HG03565 (cell line): Measurements from ENCODE around the gene RIN3.
"Not testable (repeated sequence)": the region's sequence is repeated elsewhere in the genome, so short reads cannot be mapped to it uniquely, and the experiment has no call there.

Source experiments
- ATAC-seq: cut with Tn5 transposase; IDR thresholded peaks from one replicate; pipeline ENCODE4 v1.9.1; 2021; ENCODE audit warnings: mild to moderate bottlenecking, moderate library complexity; ENCODE audit not compliant: unreplicated experiment

Gene RIN3

DNA sequence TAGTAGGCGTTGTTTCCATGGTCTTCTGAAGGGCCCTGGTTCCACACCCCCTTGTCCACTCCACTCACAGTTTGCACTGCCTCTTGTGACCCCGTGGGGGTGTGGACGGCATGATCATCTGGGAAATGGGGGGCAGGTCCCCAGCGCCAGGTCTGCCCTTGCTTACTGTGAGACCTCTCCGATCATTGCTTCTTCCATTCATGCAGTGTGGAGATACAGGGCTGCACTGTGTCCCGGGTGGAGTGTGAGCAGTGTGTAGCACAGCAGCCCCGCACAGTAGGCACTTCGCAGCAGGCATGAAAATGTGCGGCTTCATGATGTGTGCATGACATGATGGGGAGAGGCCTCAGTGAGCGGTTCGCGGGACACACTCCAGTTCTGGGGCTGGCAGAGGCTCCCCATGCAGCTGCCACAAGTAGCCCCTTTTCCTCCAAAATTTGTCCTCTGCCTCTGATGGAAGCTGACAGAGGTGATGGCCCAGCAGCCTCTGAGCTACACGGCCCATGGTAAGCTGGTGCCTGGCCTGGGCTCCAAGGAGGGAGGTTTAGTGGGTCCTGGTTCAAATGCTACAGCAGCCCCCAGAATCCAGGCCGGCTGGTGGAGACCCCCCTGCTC, 15.0 kb downstream of the RIN3 start:
- ATAC-seq, result no peak

DNA sequence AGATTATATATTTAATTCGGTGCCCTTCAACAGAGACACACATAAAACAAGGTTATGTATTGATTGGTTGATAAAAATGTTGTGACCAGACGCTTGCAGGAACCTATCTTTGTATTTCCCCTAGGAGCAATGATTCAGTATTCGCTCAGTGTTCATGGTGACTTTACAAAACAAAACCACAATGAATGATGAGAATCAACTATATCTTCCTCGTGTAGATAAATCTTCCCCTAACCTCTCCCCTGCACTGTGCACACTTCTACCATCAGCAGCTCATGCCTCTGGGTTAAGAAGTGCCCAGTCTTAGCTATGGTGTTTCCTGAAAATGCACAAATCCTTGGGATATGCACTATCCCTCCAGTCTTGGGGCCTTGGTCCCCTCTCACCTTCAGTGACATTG, 16.3 kb downstream of the RIN3 start:
- ATAC-seq, result no peak

DNA sequence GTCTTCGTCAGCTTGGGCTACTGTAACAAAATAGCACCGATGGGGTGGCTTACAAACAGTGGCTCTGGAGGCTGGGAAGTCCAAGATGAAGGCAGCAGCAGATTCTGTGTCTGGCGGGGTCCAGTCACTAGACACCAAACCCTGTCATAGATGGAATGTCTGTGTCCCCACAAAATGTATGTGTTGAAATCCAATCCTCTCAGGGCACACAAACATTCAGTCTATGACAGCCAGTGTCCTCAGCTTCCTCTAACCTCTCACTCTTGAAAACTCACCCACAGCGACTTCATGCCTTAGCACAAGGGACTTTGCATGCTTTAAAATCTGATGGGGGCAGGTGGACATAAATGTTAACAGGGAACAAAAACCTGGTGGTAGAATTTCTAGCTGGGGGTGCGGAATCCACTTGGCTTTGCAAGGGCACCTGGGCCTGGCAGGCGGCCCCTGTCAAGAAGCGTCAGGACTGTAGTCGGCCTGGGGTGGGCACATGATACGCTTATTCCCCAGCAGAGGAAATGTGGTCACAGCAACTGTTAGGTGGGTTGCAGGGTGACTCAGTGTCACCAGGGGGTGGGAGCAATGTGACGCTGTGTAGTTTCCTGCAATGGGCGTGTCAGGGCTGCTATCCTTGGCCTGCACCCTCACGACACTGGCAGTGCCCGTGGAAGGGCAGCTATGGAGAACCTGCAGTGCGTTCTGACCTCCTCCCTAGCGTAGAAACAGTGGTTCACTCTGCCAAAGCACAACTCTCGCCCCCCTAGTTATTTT, 17.7 kb downstream of the RIN3 start:
- no peak for ATAC-seq

DNA sequence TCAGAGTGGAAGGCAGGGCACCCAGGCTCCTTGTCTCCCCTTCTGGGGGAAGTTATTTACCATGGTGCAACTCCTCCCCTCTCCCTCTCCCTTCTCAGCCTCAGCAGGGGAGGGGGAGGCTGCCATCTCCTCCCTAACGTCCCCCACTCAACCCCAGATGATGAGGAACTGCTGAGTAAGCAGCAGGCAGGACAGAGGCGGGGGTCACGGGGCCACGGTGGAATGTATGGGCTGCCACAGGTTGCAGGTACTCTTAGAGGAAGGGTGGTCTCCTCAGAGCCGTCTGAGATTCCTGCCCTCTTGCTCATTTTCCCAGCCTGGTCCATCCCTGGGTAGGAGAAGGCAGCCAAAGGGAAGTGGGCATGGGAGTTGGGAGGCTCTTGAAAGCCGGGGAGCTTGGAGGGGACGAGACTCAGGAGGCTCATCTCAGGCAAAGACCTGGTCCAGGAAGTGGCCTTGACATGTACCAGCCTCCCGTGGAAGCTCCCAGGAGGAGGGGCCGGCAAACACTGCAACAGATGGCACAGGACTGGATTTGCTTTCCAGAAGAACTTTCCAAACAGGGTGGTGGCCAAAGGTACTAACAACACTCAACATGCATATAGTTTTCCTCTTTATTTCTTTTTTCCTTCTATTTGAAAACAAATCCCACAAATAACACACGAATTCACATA, 19.0 kb downstream of the RIN3 start:
- ATAC-seq, result no peak

DNA sequence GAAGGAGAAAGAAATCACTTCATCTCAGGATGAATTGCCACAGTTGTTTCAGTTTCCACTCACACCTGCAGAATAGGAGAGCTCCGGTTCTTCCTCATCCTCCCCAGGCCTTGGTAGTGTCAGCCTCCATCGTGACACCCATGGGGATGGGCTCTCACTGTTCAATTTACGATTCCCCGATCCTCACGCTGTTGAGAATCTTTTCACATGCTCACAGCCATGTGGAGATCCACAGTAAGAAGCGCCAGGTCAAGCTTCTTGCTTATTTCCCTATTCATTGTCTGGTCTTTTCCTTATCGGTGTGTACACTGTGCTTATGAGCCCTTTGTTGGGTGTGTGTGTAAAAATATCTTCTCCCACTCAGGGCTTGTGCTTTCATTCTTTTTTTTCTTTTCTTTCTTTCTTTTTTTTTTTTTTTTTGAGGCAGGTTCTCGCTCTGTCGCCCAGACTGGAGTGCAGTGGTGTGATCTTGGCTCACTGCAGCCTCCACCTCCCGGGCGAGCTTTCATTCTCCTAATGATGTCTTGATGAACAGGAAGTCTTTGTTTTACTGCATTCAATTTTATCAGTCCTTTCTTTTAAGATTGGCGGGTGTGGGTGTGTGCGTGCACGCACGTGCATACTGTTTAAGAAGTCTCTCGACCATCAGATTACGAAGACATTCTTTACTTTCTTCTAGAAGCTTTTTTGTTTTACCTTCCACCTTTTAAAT, 21.5 kb downstream of the RIN3 start:
- no peak for ATAC-seq

DNA sequence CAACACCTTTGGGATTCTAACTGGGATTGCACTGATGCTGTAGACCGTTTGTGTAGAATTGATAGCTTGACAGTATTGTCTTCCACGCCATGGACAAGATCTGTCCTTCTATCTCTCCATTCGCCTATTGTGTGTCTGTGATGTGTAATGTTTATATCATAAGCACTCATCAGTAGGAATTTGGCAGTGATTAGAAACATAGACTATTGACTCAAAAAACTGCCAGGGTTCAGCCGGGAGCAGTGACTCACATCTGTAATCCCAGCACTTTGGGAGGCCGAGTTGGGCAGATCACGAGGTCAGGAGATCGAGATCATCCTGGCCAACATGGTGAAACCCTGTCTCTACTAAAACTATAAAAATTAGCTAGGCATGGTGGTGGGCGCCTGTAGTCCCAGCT, 22.6 kb downstream of the RIN3 start:
- not testable (repeated sequence) for ATAC-seq

DNA sequence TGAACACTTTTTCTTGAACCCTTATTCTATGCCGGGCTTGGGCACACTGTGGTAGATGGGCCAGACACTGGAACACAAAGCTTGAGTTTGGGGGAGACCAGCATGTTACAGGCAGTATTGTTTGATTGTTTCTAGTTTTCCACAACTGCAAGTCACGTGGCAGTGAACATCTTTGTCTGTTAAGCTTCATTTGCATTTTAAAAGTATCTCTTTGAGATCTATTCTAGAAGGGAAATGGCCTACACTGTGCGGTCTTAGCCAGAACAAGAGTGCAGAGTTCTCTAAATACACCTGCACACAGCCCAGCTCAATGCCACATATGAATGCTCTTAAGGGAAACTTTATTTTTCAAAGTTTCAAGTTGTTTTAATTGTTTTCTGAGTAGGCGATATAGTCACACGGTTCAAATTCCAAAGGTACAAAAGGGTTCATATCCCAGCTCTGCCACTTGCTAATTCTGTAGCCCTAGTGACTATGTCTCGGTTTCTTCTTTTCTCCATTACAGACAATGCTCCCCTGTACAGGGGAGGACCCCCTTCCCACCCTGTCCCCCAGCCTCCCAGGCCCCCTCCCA, 24.9 kb downstream of the RIN3 start:
- peak; percentile 77 for ATAC-seq

DNA sequence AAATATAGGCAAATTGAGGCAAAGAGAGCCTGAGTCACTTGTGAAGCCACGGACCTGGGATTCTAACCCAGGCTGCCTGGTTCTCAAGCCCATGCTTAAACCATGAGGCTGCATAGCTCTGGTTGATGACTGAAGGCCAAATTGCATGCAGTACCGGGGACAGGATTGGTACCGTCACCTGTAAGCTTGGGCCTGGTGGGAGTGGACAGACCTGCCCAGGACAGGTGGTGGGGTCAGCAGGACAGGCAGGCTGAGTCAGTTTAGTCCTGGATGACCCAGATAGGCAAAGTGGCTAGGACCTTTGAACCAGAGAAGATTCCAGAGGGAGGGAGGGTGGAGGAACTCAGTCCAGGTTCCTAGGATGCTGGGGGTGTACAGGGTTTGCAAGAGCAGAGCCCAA, 25.8 kb downstream of the RIN3 start:
- no peak for ATAC-seq

DNA sequence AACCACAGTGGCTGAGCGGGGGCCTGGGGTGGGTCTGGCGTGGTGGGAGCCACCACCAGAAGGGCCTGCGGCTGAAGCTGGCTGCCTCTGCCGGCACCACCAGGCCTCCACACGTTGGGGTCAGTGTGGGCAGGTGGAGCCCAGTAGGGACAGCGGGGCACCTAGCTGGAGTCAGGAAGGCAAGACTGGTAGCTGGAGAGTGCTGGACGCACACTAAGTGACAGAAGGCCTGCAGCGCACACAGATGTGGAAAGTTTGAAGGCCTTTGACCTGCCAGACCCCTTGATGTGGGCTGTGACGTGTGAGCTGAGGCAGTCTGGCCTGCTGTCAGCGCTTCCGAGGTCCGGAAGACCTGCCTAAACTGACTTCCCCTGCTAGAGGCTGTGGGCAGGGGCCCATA, 26.3 kb downstream of the RIN3 start:
- ATAC-seq, result no peak

DNA sequence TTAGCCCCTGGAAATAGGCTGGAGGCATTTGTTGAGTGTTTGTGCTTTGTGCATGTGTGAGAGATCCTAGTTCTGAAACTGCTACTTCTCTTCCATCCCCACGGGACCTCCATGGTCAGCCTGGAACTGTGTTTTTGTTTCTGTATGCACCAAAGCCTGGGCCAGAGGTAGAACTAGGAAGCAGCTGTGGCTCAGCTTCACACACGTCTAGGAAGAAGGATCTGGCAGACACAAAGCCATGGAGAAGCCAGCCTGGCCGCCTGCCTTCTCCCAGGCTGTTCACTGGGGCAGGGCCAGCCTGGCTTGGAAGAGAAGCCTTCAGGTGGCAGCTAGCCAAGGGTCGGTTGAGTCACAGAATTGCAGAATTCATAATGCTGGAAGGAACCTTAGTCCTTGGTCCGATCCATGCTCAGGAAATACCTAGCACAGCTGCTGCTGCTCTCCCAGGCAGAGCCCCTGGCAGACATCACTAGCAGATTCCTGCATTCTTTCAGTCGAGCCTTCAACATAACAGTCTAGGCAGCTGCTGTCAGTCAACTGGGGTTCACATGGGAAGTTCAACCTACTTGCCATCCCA, 27.0 kb downstream of the RIN3 start:
- ATAC-seq, result no peak

DNA sequence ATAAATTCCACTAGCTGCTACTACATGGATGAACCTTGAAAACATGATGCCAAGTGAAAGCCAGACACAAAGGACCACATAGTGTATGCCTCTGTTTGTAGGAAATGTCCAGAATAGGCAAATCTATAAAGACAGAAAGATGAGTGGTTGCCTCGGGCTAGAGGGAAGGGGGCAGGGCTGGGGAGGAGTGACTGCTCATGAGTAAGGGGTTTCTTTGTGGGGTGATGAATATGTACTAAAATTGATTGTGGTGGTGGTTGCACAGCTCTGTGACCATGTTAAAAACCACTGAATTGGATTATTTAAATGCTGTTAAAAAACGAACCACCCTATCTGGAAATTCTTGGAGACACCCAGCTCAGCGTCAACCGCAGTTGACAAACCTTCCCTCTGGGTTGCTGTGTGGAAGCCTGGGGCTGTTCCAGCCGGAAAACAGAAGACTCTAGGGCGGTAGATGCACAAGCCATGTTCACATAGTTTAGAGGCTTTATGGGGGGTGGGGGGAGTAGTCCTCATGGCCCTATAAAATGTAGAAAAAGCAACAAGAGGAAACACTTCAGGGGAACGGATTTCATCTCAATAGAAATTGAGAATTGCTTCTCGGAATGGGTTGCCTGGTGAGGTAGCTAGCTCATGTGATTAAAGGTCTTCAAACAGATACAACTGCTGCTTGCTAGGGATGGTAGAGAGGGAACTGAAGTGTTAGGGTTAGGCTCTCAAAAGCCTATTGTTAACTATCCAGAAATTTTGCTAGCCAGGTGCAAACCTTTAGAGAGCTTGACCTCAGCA, 29.4 kb downstream of the RIN3 start:
- ATAC-seq, result no peak

DNA sequence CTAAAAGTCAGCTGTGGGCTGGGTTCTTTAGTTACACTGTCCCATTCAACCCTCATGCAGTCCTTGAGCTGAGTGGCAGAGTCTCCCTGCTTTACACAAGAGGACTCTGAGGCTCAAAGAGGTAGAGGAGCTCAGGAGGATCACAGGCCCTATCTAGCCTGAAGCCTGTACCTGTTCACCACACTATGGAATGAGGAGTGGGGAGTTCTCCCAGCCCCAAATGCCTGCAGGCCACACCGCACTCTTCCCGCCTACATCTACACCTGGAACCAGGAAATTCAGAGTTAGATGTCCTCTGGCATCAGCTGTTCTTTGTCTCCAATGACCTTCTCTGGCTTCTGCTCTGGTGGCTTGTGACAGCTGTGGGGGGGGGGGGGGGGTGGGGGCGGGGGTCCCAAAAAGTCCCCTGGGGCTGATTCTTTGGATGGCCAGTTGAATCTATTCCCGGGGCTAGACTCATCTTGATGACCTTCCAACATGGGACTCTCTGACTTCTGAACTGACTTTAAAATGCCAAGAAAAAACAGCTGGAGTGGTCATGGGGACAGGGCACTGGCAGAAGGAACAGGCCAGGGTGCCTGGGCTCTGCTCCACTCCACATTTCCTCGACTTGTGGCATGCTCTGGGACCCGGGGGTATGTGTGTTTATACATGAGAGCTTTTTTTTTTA, 30.6 kb downstream of the RIN3 start:
- no peak for ATAC-seq

DNA sequence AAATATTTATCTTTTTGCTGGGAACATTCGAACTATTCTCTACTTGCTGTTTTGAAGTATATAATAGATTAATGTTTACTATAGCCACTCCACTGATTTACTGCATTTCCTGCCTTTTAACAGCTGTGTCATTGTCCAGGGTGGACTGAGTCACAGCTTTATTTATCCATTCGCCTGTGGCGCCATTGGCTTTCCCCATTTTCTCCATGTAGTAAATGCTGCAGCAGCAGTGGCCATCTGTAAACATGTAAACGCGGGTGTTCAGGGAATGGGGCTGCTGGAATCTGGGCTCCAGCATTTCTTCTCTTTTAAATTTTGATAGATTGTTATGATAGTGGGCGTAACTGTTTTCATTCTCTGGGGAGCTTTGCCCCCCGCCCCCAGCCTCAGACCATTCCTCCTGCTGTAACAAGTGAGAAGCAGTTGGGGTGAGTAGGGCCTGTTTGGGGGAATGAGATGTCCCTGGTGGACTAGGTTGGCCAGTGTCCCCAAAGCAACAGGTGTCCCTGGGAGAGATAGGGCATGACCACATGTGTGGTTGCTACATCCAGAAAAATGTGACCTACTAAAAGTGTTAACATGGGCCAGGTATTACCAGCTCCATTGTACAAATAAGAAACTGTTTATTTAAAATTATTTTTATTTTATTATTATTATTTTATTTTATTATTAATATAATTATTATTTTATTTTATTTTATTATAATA, 32.9 kb downstream of the RIN3 start:
- no peak for ATAC-seq

DNA sequence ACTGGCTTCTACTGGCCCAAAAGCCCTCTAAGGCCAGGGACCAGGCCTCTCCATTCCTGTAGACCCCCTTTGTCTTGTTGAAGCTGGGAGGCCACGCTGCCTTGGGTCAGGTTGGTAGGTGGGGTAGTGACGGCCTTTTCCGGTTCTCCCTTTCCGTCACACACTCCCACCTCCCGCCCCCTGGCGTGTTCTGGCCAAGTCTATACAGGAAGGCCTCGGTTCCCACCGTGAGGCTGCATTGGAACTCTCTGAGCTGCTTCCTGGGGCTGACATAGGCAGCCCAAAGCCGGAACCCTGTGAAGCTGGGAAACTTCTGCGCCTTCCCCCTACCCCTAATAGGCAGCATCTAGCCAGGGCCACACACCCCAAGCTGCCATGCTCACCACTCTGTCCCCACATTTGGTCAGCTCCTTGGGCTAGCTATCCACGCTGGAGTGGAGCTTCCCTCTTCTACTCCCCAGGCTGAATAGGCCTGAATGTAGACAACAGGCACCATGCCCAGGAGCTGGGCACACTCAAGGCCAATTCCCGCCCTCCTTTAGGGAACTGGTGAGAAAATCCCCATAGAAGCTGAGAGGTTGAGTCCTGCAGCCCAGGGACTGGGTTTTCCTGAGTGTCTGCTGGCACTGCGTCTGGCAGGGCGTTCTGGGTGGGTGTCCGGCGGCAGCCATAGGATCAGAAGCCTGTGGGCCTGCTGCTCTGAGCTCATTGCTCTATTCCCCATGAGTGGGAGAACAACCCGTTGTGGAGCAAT, 35.7 kb downstream of the RIN3 start:
- ATAC-seq, result no peak

DNA sequence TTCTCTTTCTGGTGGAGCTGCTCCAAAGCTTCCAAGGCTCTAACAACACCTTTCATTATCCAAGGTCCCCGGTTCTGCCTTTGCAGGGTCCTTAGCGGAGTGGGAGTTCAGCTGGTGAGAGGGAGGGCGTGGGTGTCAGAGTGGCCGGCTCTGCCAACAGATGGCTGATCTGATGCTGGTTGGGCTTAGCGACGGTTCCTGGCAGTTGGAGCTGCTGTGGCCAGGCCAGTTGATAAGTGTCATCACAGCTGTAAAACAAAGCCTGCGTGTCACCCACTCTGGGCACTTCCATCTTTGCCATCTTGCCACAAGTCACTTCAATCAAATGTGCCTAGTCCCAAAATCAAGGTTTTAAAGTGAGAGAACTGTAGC, 36.3 kb downstream of the RIN3 start:
- ATAC-seq, result no peak

DNA sequence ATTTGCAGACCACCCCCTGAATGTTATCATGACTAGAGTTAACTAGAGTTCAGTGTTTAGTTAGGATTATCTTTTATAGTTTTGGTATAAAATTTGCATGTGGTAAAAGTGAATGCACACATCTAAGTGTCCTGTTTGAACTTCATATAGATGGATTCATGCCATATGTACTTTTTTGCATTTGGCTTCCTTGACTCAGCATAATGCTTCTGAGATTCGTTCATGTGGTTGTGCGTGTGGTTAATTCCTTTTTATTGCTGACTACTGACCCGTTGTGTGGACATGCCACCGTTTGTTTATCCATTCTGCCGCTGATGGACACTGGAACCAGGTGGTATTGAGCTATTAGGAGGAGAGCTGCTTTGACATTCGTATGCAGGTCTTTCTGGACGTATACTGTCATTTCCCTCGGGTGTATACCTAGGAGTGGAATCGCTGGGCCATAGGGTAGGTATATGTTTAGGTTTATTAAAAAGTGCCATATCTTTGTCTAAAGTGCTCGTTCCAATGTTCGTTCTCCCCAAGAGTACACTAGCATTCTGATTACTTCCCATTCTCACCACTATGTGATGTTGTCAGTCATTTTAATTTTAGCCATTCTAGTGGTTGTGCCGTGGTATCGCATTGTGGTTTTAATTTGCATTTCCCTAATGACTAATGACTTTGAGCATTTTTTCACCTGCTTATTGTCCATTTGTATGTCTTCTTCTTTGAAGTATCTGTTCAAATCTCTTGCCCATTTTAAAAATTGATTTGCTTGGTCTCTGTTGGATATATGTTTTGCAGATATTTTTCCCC, 37.7 kb downstream of the RIN3 start:
- peak; percentile 66 for ATAC-seq

DNA sequence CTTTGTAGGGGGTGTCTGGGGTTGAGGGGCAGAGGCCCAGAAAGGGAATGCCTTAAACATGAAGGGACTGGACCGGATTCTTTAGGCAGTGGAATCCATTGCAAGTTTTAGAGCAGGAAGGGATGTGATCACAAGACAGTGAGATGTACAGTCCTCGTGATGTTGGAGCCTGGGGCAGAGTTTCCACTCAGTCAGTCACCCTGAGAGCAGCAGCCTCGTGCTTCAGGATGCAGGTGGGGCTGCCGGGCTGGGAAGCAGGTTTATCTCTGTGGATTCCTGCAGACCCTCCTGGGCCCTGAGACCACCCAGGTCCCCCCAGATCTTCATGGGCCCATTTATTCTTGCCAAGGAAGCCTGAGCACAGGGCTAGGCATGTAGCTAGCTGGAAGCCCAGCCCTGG, 38.5 kb downstream of the RIN3 start:
- no peak for ATAC-seq

DNA sequence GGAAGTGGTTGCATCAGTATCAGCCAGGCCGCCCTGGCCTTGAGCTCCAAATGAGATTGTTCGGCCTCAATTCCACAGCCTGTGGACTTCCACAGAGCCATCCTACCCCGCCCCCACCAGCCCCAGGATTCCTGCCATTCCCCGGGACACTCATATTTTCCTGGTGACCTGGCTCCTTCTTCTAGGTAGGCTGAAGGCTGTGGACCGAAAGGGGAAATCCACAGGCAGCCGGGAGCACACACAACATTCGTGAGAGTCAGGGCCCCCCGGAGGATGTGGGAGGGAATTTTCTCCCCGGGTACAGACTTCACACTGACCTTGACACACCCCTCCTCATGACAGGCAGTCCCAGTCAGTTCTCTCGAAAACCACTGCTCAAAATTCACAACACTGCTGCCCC, 39.9 kb downstream of the RIN3 start:
- no peak for ATAC-seq
